Gastroesophageal sphincter (tissue), 4 donors: ENCODE measurements around the gene CBLL1. TPM values are rescaled to one million over a fixed set of nuclear protein-coding genes. Genes with fewer than 3 reads are reported as not detected.

Experiments
- ATAC-seq: fragments of 150-250 bp; one replicate; pipeline ENCODE4 v1.9.1; 2016; ENCODE audit warnings: mild to moderate bottlenecking, moderate library complexity
- H3K27ac ChIP-seq, 4 donors: fragments of 200-600 bp; sonication (generic) in 3 of 4; 1 replicate in 3 of 4; 2 replicates in 1 of 4; pipeline ENCODE4 v1.5.1; 2016 to 2019
- H3K27me3 ChIP-seq: fragments of 200-600 bp; sonication (generic); one replicate; pipeline ENCODE4 v1.5.1; 2019
- H3K36me3 ChIP-seq, 2 donors: fragments of 200-600 bp; sonication (generic); one replicate each; pipeline ENCODE4 v1.5.1; 2019; ENCODE audit warnings: control low read depth in 1 of 2
- H3K4me1 ChIP-seq, 3 donors: fragments of 200-600 bp; sonication (generic); 1 replicate in 2 of 3; 2 replicates in 1 of 3; pipeline ENCODE4 v1.5.1; 2016 to 2019; ENCODE audit warnings: control low read depth in 2 of 3
- H3K4me3 ChIP-seq, 2 donors: fragments of 200-600 bp; sonication (generic); one replicate each; pipeline ENCODE4 v1.5.1; 2019; ENCODE audit warnings: mild to moderate bottlenecking in 1 of 2, moderate library complexity in 1 of 2
- H3K9me3 ChIP-seq, 3 donors: fragments of 200-600 bp; sonication (generic); one replicate each; pipeline ENCODE4 v1.5.1; 2017 to 2019; ENCODE audit warnings: control low read depth in 2 of 3
- EP300 ChIP-seq: sonication (generic); formaldehyde crosslinking; IDR thresholded peaks from one replicate; pipeline ENCODE4 v1.6.1; 2017; ENCODE audit warnings: antibody characterized with exemption, mild to moderate bottlenecking
- POLR2A ChIP-seq, 2 donors: fragments of 450-650 bp; IDR thresholded peaks; one replicate each; pipeline ENCODE4 v1.6.1; 2017; ENCODE audit warnings: antibody characterized with exemption in 2 of 2, mild to moderate bottlenecking in 2 of 2, moderate library complexity in 1 of 2
- POLR2AphosphoS5 ChIP-seq: sonication (generic); formaldehyde crosslinking; IDR thresholded peaks from one replicate; pipeline ENCODE4 v1.6.1; 2017; ENCODE audit warnings: antibody characterized with exemption
- WGBS, 2 donors: methylation state at CpG; one replicate each; pipeline ENCODE4 v1.1.5; 2018; ENCODE audit warnings: low coverage in 1 of 2; 5-methylcytosine and 5-hydroxymethylcytosine counted together
- total RNA-seq, 4 donors: library from RNA; depleted of rRNA; stranded (reverse); fragments of >200 nt; gene quantifications; one replicate each; pipeline ENCODE4 v1.1.0, GENCODE V29; 2016
- TF ChIP-seq, protein P1 (sequence below), 4 experiments: fragments of 200-600 bp in 2 of 4; fragments of 450-650 bp in 2 of 4; sonication (generic) in 1 of 4; IDR thresholded peaks; one replicate each; pipeline ENCODE4 v1.5.1; 2017 to 2019; ENCODE audit warnings: antibody characterized with exemption in 4 of 4, mild to moderate bottlenecking in 2 of 4, moderate library complexity in 2 of 4

Gene CBLL1
- total RNA-seq, 4 donors from 2014 or later = 42.8 to 65.8 (median 53.8) TPM

DNA sequence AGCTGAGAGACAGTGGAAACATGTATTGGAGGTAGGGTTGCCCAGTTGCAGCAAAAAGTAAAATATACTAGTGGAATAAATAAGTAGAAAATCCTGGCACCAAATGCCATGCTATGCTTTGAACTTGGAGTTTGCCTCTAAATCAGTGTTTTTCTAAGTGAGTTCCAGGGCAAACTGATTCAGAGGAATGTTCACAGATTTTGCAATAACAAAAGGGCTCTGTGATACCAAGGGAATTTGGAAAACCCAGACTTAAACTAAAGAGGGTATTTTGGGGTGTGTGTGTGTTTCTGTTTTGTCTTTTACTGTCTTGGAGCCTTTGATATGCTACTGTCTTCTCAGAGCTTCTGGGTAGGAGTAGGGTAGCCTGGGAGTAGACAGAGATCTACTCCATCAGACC is 43.4 kb upstream of the CBLL1 start:
- peaks cover 0 to 5% (median 0%) of the 10 kb centered on the region in 3 donors for H3K4me1 ChIP-seq
- H3K27me3 ChIP-seq = no peaks in the 10 kb centered on the region
- TF ChIP-seq EP300 (no peak), POLR2AphosphoS5 (no peak), POLR2A (IDR thresholded peaks at IDR 0.05) (no peak)
- TF ChIP-seq, protein P1, sequence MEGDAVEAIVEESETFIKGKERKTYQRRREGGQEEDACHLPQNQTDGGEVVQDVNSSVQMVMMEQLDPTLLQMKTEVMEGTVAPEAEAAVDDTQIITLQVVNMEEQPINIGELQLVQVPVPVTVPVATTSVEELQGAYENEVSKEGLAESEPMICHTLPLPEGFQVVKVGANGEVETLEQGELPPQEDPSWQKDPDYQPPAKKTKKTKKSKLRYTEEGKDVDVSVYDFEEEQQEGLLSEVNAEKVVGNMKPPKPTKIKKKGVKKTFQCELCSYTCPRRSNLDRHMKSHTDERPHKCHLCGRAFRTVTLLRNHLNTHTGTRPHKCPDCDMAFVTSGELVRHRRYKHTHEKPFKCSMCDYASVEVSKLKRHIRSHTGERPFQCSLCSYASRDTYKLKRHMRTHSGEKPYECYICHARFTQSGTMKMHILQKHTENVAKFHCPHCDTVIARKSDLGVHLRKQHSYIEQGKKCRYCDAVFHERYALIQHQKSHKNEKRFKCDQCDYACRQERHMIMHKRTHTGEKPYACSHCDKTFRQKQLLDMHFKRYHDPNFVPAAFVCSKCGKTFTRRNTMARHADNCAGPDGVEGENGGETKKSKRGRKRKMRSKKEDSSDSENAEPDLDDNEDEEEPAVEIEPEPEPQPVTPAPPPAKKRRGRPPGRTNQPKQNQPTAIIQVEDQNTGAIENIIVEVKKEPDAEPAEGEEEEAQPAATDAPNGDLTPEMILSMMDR (IDR thresholded peaks at IDR 0.05) = no peak
- H3K9me3 ChIP-seq = no peaks in the 10 kb centered on the region
- no peak for ATAC-seq
- H3K36me3 ChIP-seq = no peaks in the 10 kb centered on the region
- no peak overlapping the region for H3K4me3 ChIP-seq
- H3K27ac ChIP-seq = no peak overlapping the region

DNA sequence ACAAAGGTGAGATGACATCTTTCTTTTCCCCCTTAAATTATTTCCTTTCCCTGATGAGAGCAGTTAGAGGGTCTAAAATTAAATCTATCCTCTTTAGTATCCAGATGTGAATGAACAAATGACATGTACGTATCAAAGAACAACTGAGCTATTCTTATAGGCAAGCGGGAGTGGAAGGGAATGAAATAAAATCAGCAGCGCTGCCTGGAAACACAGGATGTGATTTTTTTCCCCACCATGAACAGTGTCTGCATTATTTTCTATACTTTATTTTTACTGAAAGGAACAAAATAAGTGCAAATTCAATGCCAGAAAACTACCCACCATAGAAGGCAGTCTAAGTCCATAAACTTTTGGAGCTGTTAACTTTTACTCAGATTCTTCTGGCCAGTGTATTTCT is 42.8 kb upstream of the CBLL1 start:
- H3K27me3 ChIP-seq = no peaks in the 10 kb centered on the region
- no peak for ATAC-seq
- 59 to 87% methylated on average over 3 of the region's 3 CpGs for WGBS, 2 donors
- TF ChIP-seq POLR2AphosphoS5 (no peak), POLR2A (IDR thresholded peaks at IDR 0.05) (no peak), EP300 (no peak)
- TF ChIP-seq, protein P1 (IDR thresholded peaks at IDR 0.05) = no peak
- no peaks in the 10 kb centered on the region for H3K36me3 ChIP-seq
- peaks cover 0 to 5% (median 0%) of the 10 kb centered on the region in 3 donors for H3K4me1 ChIP-seq
- no peak overlapping the region for H3K27ac ChIP-seq
- H3K4me3 ChIP-seq = no peak overlapping the region
- H3K9me3 ChIP-seq = no peaks in the 10 kb centered on the region

DNA sequence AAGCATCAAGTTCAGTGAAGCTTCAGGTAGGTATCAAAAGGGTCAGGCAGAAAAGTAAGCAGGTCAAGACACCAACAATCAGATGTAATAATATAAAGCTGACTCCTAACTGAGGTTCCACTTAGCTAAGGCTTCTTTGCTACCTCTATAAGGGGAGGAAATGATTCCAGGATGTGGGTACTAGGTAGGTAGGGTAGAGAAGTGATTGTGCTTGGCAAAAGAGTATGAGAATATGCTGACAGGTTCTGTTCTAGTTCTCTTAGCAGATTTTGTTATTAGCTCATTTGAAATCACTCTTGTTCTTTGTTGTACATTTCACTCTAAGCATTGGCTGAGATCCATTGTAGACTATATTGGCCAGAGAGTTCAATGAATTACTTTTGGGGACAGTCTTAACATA is 40.7 kb upstream of the CBLL1 start:
- no peaks in the 10 kb centered on the region for H3K36me3 ChIP-seq
- H3K27me3 ChIP-seq = no peaks in the 10 kb centered on the region
- no peaks in the 10 kb centered on the region for H3K4me1 ChIP-seq
- ATAC-seq = no peak
- no peaks in the 10 kb centered on the region for H3K9me3 ChIP-seq
- TF ChIP-seq, protein P1 (IDR thresholded peaks at IDR 0.05) = no peak
- TF ChIP-seq POLR2AphosphoS5 (no peak), EP300 (no peak), POLR2A (IDR thresholded peaks at IDR 0.05) (no peak)
- H3K4me3 ChIP-seq = no peak overlapping the region
- no peak overlapping the region for H3K27ac ChIP-seq

DNA sequence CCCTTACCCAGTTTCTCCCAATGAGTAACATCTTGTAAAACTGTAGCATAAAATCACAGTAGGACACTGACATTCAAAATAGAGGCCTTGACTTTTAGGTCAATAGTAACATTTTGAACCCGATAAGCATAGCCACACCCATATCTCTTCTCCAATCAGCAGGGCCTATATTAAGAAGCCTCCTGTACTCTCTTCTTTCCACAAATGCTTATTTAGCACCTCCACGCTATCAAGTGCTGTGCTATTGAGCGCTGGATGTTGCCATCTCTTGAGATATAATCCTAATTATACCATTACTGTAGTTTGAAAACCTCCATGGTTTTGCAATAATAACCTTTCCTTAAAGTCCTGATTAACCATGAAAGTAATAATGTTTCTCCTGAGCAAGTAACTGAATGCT is 40.1 kb upstream of the CBLL1 start:
- TF ChIP-seq EP300 = no peak
- TF ChIP-seq, protein P1 (IDR thresholded peaks at IDR 0.05) = no peak
- no peak for TF ChIP-seq POLR2A (IDR thresholded peaks at IDR 0.05)
- no peak for TF ChIP-seq POLR2AphosphoS5
- Histone ChIP-seq H3K9me3 (no peaks in the 10 kb centered on the region), H3K27ac (no peak overlapping the region), H3K4me1 (no peaks in the 10 kb centered on the region), H3K36me3 (no peaks in the 10 kb centered on the region), H3K4me3 (no peak overlapping the region), H3K27me3 (no peaks in the 10 kb centered on the region)
- no peak for ATAC-seq
- 62 to 95% methylated on average over 3 of the region's 3 CpGs for WGBS, 2 donors

DNA sequence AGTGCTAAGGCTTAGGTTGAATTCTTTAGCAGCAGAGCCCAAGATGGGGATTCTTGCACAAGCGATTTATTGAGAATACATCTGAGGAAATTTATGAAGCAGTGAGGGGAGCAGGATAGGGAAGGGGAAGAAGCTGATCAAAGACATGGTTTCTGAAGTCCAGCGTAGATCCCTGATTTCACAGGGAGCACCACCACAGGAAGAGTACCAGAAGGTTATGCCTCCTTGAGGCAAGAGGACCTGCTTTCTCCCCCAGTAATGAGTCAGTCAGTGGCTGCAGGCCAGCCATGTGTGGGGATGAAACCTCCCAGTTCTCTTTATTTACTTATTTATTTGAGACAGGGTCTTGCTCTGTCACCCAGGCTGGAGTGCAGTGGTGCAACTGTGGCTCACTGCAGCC is 35.0 kb upstream of the CBLL1 start:
- ATAC-seq = no peak
- WGBS, 2 donors = 100% methylated on average over 1 to 2 of the region's 2 CpGs

More for the DNA sequence above, 35.0 kb upstream of the CBLL1 start:
- Histone ChIP-seq H3K4me1 (no peaks in the 10 kb centered on the region), H3K4me3 (no peak overlapping the region), H3K36me3 (no peaks in the 10 kb centered on the region), H3K27ac (no peak overlapping the region), H3K9me3 (no peaks in the 10 kb centered on the region), H3K27me3 (no peaks in the 10 kb centered on the region)
- no peak for TF ChIP-seq POLR2A (IDR thresholded peaks at IDR 0.05)
- TF ChIP-seq EP300 = no peak
- TF ChIP-seq POLR2AphosphoS5 = no peak
- TF ChIP-seq, protein P1 (IDR thresholded peaks at IDR 0.05) = no peak
